Transverse colon (tissue), 4 donors: ENCODE data around the gene TOMM40. TPM values are rescaled to one million over a fixed set of nuclear protein-coding genes. Genes with fewer than 3 reads are reported as not detected.
A peak's percentile ranks its signal among the peaks of the same experiment; 100 is the strongest.
"Not testable (repeated sequence)": the region's sequence is repeated elsewhere in the genome, so short reads cannot be mapped to it uniquely, and the experiment has no call there.

ENCODE experiments used
- DNase-seq: peaks from one replicate; pipeline ENCODE4 v3.0.0-alpha.2; 2019
- H3K27ac ChIP-seq, 4 donors: fragments of 200-600 bp; sonication (generic); 2 replicates each; pipeline ENCODE4 v1.5.1; 2016 to 2018; ENCODE audit warnings: inconsistent platforms in 4 of 4
- H3K27me3 ChIP-seq: fragments of 200-600 bp; sonication (generic); 2 replicates; pipeline ENCODE4 v1.5.1; 2017; ENCODE audit warnings: inconsistent platforms
- H3K36me3 ChIP-seq, 4 donors: fragments of 200-600 bp; sonication (generic); 2 replicates each; pipeline ENCODE4 v1.5.1; 2017 to 2019; ENCODE audit warnings: inconsistent platforms in 4 of 4
- H3K4me1 ChIP-seq, 4 donors: fragments of 200-600 bp; sonication (generic); 2 replicates each; pipeline ENCODE4 v1.5.1; 2017 to 2020; ENCODE audit warnings: inconsistent platforms in 4 of 4
- H3K4me3 ChIP-seq, 4 donors: fragments of 200-600 bp; sonication (generic); 1 replicate in 1 of 4; 2 replicates in 3 of 4; pipeline versions ENCODE4 v1.5.1 to v1.6.1; 2017 to 2019; ENCODE audit warnings: inconsistent platforms in 4 of 4
- H3K9me3 ChIP-seq, 2 donors: fragments of 200-600 bp; sonication (generic); 2 replicates each; pipeline ENCODE4 v1.5.1; 2017 to 2019; ENCODE audit warnings: inconsistent platforms in 2 of 2
- CTCF ChIP-seq, 5 experiments: fragments of 200-600 bp in 3 of 5; fragments of 450-650 bp in 2 of 5; sonication (generic) in 3 of 5; IDR thresholded peaks; 1 replicate in 2 of 5; 2 replicates in 3 of 5; pipeline ENCODE4 v1.5.1; 2016 to 2017; ENCODE audit warnings: antibody characterized with exemption in 5 of 5, inconsistent platforms in 3 of 5, mild to moderate bottlenecking in 2 of 5, moderate library complexity in 1 of 5
- EP300 ChIP-seq: sonication (generic); formaldehyde crosslinking; IDR thresholded peaks from one replicate; pipeline ENCODE4 v1.6.1; 2017; ENCODE audit warnings: antibody characterized with exemption, low read depth
- POLR2A ChIP-seq: fragments of 450-650 bp; IDR thresholded peaks from one replicate; pipeline ENCODE4 v1.6.1; 2016; ENCODE audit warnings: antibody characterized with exemption, mild to moderate bottlenecking, moderate library complexity
- POLR2AphosphoS5 ChIP-seq, 3 donors: sonication (generic); formaldehyde crosslinking; IDR thresholded peaks; one replicate each; pipeline ENCODE4 v1.6.1; 2016; ENCODE audit warnings: antibody characterized with exemption in 3 of 3
- WGBS, 2 donors: methylation state at CpG; one replicate each; pipeline ENCODE4 v1.1.5; 2018; ENCODE audit warnings: low coverage in 1 of 2; 5-methylcytosine and 5-hydroxymethylcytosine counted together
- in situ Hi-C, 4 donors: fragments of 200-750 bp; cut with MboI; loops; one replicate each; pipeline versions ENCODE4 v1.15.0 to v1.15.1; 2017; ENCODE audit warnings: low sequenced_read_pairs in 3 of 4, low pct_ligation_motif_present in 1 of 4, low pct_unique_long_range_greater_than_20kb in 1 of 4
- intact Hi-C: fragments of 100-400 bp; cut with DNase I; formaldehyde crosslinking; loops from one replicate; pipeline ENCODE4 v1.15.1; 2023; ENCODE audit warnings: low total_unique reads
- total RNA-seq, 4 donors: library from RNA; depleted of rRNA; stranded (reverse); fragments of >200 nt; gene quantifications; one replicate each; pipeline ENCODE4 v1.1.0, GENCODE V29; 2016

Gene TOMM40
- total RNA-seq, 4 donors from 2014 or later: 36.0 to 101 (median 53.8) TPM

- DNase-seq: no peak
Observed at GRCh38 chr19:44924243-44924725, 33.2 kb downstream of the TOMM40 start.

GRCh38 chr19:44925114-44925891 is 34.2 kb downstream of the TOMM40 start:
- H3K9me3 ChIP-seq: no peaks in the 10 kb centered on the region
- peak overlapping the region; percentile 53 to 75 (median 68) for H3K27ac ChIP-seq
- no peaks in the 10 kb centered on the region for H3K36me3 ChIP-seq
- peak; percentile 74 for DNase-seq
- H3K4me1 ChIP-seq: peaks cover 0 to 29% (median 5%) of the 10 kb centered on the region in 4 donors
- H3K4me3 ChIP-seq: no peak overlapping the region
- intact Hi-C loops (no loop called here), in situ Hi-C loops (no loop called here)
- WGBS, 2 donors: 31 to 55% methylated on average over 2 to 7 of the region's 8 CpGs
- no peaks in the 10 kb centered on the region for H3K27me3 ChIP-seq
- TF ChIP-seq POLR2AphosphoS5 (IDR thresholded peaks at IDR 0.05) (peak in 2 of 3 donors; percentile 39 to 59), CTCF (IDR thresholded peaks at IDR 0.05) (no peak)

More at GRCh38 chr19:44924243-44924725, 33.2 kb downstream of the TOMM40 start:
- in situ Hi-C loops: no loop called here
- H3K27ac ChIP-seq: peak overlapping the region; percentile 53 to 75 (median 68)
- no peaks in the 10 kb centered on the region for H3K9me3 ChIP-seq
- H3K27me3 ChIP-seq: no peaks in the 10 kb centered on the region
- TF ChIP-seq EP300 (no peak), POLR2AphosphoS5 (IDR thresholded peaks at IDR 0.05) (no peak), CTCF (IDR thresholded peaks at IDR 0.05) (no peak), POLR2A (no peak)
- WGBS, 2 donors: 66 to 79% methylated on average over 2 to 8 of the region's 8 CpGs
- no peaks in the 10 kb centered on the region for H3K36me3 ChIP-seq
- intact Hi-C loops: no loop called here
- H3K4me1 ChIP-seq: peaks cover 0 to 29% (median 5%) of the 10 kb centered on the region in 4 donors
- H3K4me3 ChIP-seq: no peak overlapping the region

- peak overlapping the region in 1 of 4 donors; percentile 25 for H3K4me3 ChIP-seq
- peaks cover 0 to 29% (median 5%) of the 10 kb centered on the region in 4 donors for H3K4me1 ChIP-seq
- 50 to 86% methylated on average over 3 to 14 of the region's 19 CpGs for WGBS, 2 donors
- H3K27me3 ChIP-seq, DNase-seq, H3K36me3 ChIP-seq, H3K9me3 ChIP-seq, in situ Hi-C loops, intact Hi-C loops: not testable (repeated sequence)
- H3K27ac ChIP-seq: peak overlapping the region; percentile 35 to 58 (median 50)
Observed at GRCh38 chr19:44926245-44927077, 35.4 kb downstream of the TOMM40 start.

- peak overlapping the region; percentile 33 to 58 (median 42) for H3K27ac ChIP-seq
- WGBS, 2 donors: 29 to 100% methylated on average over 2 to 5 of the region's 5 CpGs
Observed at GRCh38 chr19:44927746-44928145, 36.7 kb downstream of the TOMM40 start.

More at GRCh38 chr19:44927746-44928145, 36.7 kb downstream of the TOMM40 start:
- Histone ChIP-seq H3K4me1 (peaks cover 0 to 29% (median 5%) of the 10 kb centered on the region in 4 donors), H3K36me3 (no peaks in the 10 kb centered on the region), H3K27me3 (no peaks in the 10 kb centered on the region), H3K4me3 (no peak overlapping the region), H3K9me3 (no peaks in the 10 kb centered on the region)
- in situ Hi-C loops (no loop called here), intact Hi-C loops (no loop called here)
- DNase-seq: no peak
- TF ChIP-seq EP300 (no peak), POLR2AphosphoS5 (IDR thresholded peaks at IDR 0.05) (no peak), POLR2A (no peak), CTCF (IDR thresholded peaks at IDR 0.05) (no peak)
